Forelimb muscle (tissue), 1 donor: Measurements from ENCODE around the gene KRTAP10-1. TPM values are rescaled to one million over a fixed set of nuclear protein-coding genes. Genes with fewer than 3 reads are reported as not detected.
"Not testable (repeated sequence)": the region's sequence is repeated elsewhere in the genome, so short reads cannot be mapped to it uniquely, and the experiment has no call there.

Experiments
- DNase-seq: peaks from one replicate; pipeline ENCODE4 v3.0.0-alpha.2; 2013; ENCODE audit warnings: low read depth
- polyA plus RNA-seq: library from polyadenylated mRNA; unstranded; fragments of 120-200 nt; gene quantifications from one replicate; pipeline ENCODE4 v1.2.1, GENCODE V29; 2013; ENCODE audit not compliant: insufficient read length

The KRTAP10-1 gene
- polyA plus RNA-seq, 1 donor = not detected

GRCh38 chr21:44571296-44571695 is 31.3 kb upstream of the KRTAP10-1 start:
- DNase-seq = no peak

GRCh38 chr21:44569861-44570517 is 30.0 kb upstream of the KRTAP10-1 start:
- DNase-seq = no peak

GRCh38 chr21:44568667-44569556 is 28.9 kb upstream of the KRTAP10-1 start:
- no peak for DNase-seq

DNA sequence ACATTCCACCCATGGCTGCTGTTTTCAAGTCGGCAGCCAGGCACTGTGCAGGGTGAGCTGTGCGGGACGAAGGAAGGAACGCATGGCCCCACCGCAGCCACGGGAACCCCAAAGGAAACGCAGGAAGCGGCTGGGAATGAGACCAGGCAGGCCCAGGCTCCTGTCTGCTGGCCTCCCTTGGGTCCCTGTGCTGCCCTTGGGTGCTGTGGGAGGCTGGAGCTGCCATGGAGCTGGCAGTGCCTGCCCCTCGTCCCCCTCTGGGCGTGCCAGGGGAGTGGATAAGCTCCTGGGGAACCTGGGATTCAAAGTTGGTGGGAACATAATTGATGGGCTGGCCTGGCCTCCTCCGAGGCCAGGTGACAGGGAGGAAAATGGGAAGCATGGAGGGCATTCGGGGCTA is 28.3 kb upstream of the KRTAP10-1 start:
- DNase-seq = no peak

DNA sequence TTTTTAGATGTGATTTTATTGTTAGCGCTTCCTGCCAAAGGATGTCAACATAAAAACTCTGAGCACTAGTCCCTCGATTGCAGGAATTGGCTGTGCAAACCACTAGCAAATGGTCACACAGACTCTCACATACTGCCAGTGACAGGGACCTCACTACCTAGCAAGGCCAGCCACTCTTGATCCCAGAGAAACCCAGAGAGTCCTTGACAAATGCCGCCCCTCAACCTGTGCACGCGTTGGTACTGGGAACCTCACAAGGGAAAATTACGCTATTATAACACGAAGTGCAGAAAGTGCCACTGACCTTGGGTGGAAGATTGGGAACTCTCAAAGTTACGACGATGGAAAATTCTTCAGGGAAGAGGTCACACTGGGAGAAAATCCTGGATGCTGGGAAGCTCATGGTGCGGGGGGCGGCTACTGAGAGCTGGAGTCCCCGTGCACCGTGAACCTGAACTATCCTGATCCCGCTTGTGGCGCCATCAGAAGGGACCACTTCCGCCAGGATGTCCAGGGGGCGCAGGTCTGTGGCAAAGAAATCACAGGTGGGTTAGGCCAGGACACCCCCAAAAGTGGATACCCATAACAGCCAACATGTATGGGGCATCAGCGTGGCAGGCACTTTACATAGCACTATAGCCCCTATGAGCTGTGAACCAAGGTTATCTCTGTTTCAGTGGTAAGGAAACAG is 27.6 kb upstream of the KRTAP10-1 start:
- DNase-seq = no peak

GRCh38 chr21:44566403-44566802 is 26.4 kb upstream of the KRTAP10-1 start:
- no peak for DNase-seq

GRCh38 chr21:44564886-44565598 is 25.0 kb upstream of the KRTAP10-1 start:
- DNase-seq = no peak

- DNase-seq = no peak
Measured at GRCh38 chr21:44564099-44564498, 24.1 kb upstream of the KRTAP10-1 start.

DNA sequence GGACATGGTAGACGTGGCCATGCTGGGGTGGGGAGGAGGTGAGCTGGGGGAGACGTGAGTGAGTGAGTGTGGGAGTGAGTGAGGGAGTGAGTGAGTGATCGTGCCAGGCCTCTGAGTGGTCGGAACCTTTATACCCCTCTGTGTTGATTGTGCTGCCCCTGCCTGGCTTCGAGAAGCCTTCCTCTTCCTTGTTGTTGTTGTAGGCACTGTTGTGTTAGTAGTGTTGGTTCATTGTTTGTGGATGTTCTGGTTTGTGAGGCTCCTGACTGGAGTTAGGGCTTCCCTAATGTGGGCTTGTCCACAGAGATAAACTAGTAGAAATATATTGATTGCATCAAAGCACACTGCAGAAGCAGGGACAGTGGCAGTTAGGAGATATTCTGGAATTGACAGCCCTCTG is 18.7 kb upstream of the KRTAP10-1 start, which contains the start of gene KRTAP10-3:
Gene KRTAP10-3, minus strand, starts transcription at position 101 of the 400 bp plus-strand sequence. Its CDS starts 80 bp downstream, at position 21.
- DNase-seq = no peak

GRCh38 chr21:44558329-44558675 is 18.3 kb upstream of the KRTAP10-1 start:
- not testable (repeated sequence) for DNase-seq

- DNase-seq = no peak
Measured at GRCh38 chr21:44557491-44558328, 17.7 kb upstream of the KRTAP10-1 start.

DNA sequence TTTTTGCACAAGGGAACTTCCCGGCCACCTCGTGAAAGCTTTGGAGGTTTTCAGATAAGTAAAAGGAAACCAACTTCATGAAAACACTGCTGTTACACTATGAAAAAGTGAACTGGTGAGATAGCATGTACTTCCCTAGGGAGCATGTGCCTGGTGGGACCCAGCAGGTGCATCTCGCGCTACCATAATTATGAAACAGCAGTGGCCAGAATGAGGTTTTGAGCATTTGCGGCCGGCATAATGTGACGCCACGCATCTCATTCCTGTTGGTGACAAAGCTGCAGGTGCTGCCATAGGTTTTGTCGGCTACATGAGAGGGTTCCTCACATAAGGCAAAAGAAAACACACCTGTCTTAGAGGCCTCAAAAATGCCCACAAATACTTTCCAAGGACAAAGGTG is 16.9 kb upstream of the KRTAP10-1 start:
- DNase-seq = no peak

DNA sequence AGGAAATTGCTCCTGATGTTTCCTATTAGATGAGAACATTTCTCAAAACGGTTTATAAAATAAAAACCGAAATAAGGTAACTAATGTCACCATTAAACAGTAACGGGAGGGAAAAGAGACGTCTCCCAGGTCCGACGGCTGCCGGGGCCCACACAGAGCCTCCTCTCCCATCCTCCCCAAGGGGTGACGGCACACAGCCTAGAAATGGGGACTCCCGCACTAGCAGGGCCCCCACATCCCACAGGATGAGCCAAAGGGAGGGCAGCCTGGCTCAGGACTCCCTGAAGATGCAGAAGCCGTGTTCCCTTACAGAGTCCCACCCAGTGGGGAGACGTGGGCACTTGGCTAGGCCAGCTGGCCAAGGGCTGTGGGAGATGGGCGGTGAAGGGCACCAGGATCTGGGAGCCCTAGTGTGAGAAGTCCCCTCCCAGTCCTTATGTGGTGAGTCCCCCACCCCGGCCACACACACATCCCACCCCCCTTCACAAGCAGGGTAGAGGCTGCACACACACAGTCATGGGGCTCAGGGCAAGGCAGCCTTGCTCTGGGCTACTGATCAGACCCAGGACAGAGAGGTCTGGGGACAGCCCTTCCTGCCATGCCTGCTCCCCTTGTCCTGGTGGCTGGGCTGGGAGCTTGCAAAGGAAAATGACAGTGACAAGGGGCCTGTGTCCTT is 15.3 kb upstream of the KRTAP10-1 start:
- DNase-seq = no peak

- no peak for DNase-seq
Measured at GRCh38 chr21:44552681-44553080, 12.7 kb upstream of the KRTAP10-1 start.

GRCh38 chr21:44552136-44552535 is 12.1 kb upstream of the KRTAP10-1 start:
- DNase-seq = no peak

DNA sequence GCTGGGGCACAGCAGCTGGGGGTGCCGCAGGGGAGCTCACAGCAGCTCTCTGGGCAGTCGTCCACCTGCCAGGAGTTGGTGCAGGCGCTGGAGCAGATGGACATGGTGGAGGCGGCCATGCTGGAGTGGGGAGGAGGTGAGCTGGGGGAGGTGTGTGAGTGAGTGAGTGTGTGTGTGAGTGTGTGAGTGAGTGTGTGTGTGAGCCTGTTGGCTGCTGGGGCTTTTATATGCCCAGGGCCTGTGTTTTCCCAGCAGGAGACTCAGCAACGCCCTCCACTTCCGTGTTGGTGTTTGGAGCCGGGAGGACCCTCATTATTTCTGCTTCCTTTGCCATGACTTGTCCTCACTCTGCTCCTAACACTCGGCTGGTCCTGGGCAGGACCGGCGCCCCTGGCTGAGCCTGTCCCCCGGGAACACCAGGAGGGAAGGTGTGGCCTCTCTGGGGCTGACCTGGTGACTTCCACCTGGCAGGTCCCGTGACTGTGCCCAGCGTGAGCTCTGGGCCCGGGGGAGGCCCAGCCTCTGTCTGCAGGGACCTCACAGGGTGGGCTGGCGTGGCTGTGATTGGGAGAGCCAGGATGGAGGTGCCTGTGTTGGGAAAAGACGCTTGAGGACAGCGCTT is 11.5 kb upstream of the KRTAP10-1 start, which contains the start of gene KRTAP10-2:
Gene KRTAP10-2, minus strand, starts transcription at position 166 of the 622 bp plus-strand sequence. Its CDS starts 47 bp downstream, at position 119.
- DNase-seq = no peak

- no peak for DNase-seq
Measured at GRCh38 chr21:44550807-44551206, 10.8 kb upstream of the KRTAP10-1 start.

DNA sequence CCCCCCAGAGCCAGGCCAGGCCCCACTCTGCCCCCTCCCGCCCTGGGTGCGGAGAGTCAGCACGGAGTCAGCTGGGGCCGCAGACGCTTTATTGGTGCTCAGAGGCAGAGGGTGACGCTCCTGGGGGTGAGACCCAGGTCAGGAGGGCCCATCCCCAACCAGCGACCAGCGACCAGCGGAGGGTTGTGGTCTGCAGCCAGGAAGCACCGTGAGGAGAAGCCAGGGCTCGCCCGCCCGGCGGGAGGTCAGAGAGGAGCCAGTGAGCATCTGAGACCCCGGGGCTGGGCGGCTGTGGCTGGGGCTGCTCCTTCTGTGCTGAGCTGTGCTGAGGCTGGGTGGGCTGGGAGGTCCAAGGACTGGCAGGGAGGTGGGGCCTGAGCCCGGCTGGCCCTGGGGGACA is 10.3 kb upstream of the KRTAP10-1 start:
- not testable (repeated sequence) for DNase-seq

- no peak for DNase-seq
Measured at GRCh38 chr21:44549525-44550211, 9.7 kb upstream of the KRTAP10-1 start.
